ENCODE data around the gene SLCO4C1.
A peak's percentile ranks its signal among the peaks of the same experiment; 100 is the strongest.
"Not testable (repeated sequence)": the region's sequence is repeated elsewhere in the genome, so short reads cannot be mapped to it uniquely, and the experiment has no call there.

Gene SLCO4C1, protein sequence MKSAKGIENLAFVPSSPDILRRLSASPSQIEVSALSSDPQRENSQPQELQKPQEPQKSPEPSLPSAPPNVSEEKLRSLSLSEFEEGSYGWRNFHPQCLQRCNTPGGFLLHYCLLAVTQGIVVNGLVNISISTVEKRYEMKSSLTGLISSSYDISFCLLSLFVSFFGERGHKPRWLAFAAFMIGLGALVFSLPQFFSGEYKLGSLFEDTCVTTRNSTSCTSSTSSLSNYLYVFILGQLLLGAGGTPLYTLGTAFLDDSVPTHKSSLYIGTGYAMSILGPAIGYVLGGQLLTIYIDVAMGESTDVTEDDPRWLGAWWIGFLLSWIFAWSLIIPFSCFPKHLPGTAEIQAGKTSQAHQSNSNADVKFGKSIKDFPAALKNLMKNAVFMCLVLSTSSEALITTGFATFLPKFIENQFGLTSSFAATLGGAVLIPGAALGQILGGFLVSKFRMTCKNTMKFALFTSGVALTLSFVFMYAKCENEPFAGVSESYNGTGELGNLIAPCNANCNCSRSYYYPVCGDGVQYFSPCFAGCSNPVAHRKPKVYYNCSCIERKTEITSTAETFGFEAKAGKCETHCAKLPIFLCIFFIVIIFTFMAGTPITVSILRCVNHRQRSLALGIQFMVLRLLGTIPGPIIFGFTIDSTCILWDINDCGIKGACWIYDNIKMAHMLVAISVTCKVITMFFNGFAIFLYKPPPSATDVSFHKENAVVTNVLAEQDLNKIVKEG

GRCh38 chr5:102296178-102296817 lies at the start of gene SLCO4C1:
SLCO4C1 (minus strand) TSS chr5:102296284; CDS start chr5:102296262, 22 bp downstream.
- peak; percentile 99 for DNase-seq
- in situ Hi-C loops (cut with MboI; ENCODE audit: low pct_unique_long_range_greater_than_20kb, low sequenced_read_pairs) = no loop called here

DNA sequence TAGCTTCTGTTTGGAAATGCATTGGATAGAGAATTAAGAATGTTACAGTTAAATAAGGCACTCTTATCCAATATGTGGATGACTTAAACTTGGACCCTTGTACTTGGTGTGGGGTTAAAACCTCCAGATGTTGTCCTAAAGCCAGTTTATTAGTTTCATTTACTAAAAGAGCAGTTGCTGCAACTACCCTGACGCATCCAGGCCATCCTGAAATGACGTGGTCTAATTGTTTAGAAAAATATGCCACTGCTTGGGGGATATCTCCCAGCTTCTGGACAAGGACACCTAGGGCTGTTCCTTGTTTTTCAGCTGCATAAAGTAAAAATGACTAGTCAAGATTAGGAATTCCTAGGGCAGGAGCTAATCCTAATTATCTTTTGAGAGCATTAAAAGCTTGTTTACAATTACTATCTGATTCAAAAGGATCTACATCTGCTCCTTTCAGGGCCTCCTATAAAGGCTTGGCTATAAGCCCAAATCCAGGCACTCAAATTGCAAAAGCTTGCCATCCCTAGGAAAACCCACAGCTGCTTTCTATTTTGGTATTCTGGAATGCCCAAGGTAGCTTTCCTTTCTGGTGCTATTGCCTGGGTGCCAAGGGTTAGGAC lies 45.7 kb upstream of the SLCO4C1 start:
- in situ Hi-C loops (cut with MboI; ENCODE audit: low pct_unique_long_range_greater_than_20kb, low sequenced_read_pairs) = no loop called here
- DNase-seq = no peak

DNA sequence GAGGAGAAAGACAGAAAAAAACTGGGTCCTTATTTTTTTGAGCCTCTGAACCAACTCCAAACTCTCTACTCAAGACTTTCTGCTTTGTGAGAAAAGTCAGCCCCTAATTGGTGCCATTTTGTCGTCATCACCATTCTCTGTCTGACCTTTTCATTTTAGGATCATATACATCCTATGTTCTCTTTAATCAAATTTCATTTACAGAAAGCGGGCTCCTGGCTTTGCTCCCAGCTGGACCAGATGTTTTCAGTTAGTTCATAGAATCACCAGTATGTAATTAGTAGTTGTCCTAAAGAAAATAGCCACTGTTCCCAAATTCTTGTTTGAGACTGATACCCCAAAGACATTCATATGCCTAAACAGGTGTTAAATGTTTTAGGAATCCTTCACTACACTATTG lies 28.6 kb upstream of the SLCO4C1 start:
- no peak for DNase-seq
- in situ Hi-C loops (cut with MboI; ENCODE audit: low pct_unique_long_range_greater_than_20kb, low sequenced_read_pairs) = no loop called here

DNA sequence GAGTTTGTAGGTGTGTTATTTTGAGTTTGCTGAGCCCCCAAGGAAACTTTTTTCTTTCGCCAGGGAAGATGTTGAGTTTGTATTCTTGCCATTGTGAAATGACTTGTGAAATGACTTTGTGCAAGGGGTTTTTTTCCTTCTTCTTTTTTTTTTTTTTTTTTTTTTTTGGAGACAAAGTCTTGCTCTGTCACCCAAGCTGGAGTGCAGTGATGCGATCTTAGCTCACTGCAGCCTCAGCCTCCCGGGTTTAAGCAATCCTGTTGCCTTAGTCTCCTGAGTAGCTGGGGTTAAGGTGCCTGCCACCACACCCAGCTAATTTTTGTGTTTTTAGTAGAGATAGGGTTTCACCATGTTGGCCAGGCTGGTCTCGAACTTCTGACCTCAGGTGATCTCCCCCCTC lies 22.7 kb upstream of the SLCO4C1 start:
- DNase-seq; in situ Hi-C loops (cut with MboI; ENCODE audit: low pct_unique_long_range_greater_than_20kb, low sequenced_read_pairs): not testable (repeated sequence)

DNA sequence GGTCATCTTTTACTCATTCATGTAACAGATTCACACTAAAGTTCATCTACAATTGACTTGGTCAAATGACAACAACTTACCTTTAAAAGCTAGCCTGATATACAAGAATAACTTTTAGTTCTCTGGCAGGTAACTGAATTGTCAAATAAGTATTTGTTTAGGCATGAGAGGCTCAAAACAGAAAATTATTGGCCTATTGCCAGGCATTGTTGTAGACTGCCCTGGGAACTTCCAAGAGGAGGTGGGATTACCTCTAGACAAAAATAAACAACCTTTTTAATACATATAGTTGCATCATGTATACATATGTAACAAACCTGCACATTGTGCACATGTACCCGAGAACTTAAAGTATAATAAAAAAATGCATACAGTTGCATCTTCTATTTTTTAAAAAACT lies 18.2 kb upstream of the SLCO4C1 start:
- in situ Hi-C loops (cut with MboI; ENCODE audit: low pct_unique_long_range_greater_than_20kb, low sequenced_read_pairs) = no loop called here
- DNase-seq = no peak

- in situ Hi-C loops (cut with MboI; ENCODE audit: low pct_unique_long_range_greater_than_20kb, low sequenced_read_pairs) = no loop called here
- peak; percentile 92 for DNase-seq
These were observed 17.8 kb upstream of the SLCO4C1 start for GRCh38 chr5:102313912-102314311.

DNA sequence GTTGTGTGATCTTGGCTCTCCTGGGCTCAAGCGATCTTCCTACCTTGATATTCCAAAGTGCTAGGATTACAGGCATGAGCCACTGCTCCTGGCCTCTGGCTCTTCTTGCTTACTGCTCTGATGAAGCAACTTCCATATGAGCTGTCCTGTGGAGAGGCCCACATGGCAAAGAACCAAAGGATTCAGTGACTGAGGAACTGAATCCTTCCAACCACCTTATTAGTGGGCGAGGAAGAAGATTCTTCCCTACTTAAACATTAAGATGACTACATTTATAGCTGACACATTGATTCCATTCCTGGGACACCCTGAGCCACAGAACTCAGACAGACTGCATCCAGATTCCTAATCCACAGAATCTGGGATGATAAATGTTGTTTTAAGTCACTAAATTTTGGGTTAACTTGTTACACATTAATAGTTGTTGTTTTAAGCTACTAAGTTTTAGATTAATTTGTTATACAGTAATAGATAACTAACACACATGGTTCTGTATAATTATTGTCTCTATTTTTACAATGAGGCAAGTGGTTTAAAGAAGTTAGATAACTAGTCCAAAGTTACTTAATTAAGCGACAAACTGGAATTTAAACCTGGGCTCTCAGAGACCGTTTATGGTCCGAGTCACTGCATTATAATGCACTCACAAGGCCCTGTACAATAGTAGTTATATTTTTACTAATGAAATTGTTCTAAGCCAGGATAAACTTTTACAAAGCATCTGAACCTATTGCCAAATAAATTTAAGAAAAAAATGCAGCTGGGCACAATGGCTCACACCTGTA lies 16.7 kb upstream of the SLCO4C1 start:
- DNase-seq = peak; percentile 50

DNA sequence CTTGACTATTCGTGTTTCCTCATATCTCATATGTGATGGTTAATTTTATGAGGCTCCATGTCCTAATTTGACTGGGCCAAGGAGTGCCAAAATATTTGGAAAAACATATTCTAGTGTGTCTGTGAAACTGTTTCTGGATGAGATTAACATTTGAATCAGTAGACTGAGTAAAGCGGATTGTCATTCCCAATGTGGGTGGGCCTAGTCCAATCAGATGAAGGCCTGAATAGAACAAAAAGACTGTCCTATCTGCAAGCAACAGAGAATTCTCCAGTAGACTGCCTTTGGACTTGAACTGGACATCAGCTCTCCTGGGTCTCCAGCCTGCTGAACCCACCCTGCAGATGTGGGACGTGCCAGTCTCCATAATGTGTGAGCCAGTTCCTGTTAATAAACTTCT lies 13.5 kb upstream of the SLCO4C1 start:
- DNase-seq = no peak
- in situ Hi-C loops (cut with MboI; ENCODE audit: low pct_unique_long_range_greater_than_20kb, low sequenced_read_pairs) = no loop called here

More for the DNA sequence above, 16.7 kb upstream of the SLCO4C1 start:
- in situ Hi-C loops (cut with MboI; ENCODE audit: low pct_unique_long_range_greater_than_20kb, low sequenced_read_pairs) = no loop called here

GRCh38 chr5:102307232-102307631 lies 11.1 kb upstream of the SLCO4C1 start:
- no peak for DNase-seq

GRCh38 chr5:102306121-102306520 lies 10.0 kb upstream of the SLCO4C1 start:
- in situ Hi-C loops (cut with MboI; ENCODE audit: low pct_unique_long_range_greater_than_20kb, low sequenced_read_pairs) = no loop called here

More at GRCh38 chr5:102307232-102307631, 11.1 kb upstream of the SLCO4C1 start:
- in situ Hi-C loops (cut with MboI; ENCODE audit: low pct_unique_long_range_greater_than_20kb, low sequenced_read_pairs) = no loop called here

DNA sequence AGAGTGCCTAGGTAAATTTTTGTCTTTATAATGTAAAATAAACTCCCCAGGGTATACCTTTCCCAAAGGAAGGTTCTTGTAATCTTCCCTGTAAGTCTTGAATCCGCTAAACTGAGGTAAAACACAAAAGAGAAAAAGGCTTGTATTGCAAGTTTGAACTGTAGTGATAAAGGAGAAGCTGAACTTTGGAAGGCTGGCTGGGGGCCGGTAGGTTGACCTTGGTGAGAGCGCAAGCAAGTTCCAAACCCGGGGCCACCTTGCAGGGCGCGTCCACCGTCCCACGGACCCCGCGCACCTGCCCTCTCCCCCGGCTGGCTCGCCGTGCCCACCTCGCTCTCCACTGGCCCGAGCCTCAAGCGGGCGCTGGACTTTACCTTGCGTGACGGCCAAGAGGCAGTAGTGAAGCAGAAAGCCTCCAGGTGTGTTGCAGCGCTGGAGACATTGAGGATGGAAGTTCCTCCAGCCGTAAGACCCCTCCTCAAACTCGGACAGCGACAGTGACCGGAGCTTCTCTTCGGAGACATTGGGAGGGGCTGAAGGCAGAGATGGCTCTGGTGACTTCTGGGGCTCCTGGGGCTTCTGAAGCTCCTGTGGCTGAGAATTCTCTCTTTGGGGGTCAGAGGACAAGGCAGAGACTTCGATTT lies 428 bp downstream of the SLCO4C1 start:
- in situ Hi-C loops (cut with MboI; ENCODE audit: low pct_unique_long_range_greater_than_20kb, low sequenced_read_pairs) = no loop called here
- peak; percentile 37 for DNase-seq

More at GRCh38 chr5:102306121-102306520, 10.0 kb upstream of the SLCO4C1 start:
- DNase-seq = no peak

- peak; percentile 65 for DNase-seq
- in situ Hi-C loops (cut with MboI; ENCODE audit: low pct_unique_long_range_greater_than_20kb, low sequenced_read_pairs) = no loop called here
These were observed 1.1 kb downstream of the SLCO4C1 start for GRCh38 chr5:102294886-102295395.

GRCh38 chr5:102290004-102290403 lies 6.1 kb downstream of the SLCO4C1 start:
- no peak for DNase-seq
- in situ Hi-C loops (cut with MboI; ENCODE audit: low pct_unique_long_range_greater_than_20kb, low sequenced_read_pairs) = no loop called here

GRCh38 chr5:102289251-102289899 lies 6.7 kb downstream of the SLCO4C1 start:
- in situ Hi-C loops (cut with MboI; ENCODE audit: low pct_unique_long_range_greater_than_20kb, low sequenced_read_pairs) = no loop called here
- DNase-seq = no peak

DNA sequence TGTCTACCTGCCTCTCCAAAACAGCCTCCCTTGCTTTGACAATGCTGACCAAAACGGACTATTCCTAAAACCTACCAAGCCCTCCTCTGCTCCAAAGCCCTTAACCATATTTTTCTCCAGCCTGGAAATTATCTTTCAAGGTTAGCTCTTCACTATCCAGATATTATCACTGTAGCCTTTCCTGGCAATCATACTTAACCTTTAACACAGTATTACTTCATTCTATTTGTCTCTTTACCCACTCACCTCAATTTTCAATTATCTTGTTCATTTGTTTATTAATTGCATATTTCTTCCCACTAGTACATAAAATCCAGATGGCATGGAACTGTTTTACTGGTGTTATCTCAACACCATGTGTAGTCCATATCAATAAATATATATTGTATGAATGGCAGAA lies 7.5 kb downstream of the SLCO4C1 start:
- DNase-seq = no peak
- in situ Hi-C loops (cut with MboI; ENCODE audit: low pct_unique_long_range_greater_than_20kb, low sequenced_read_pairs) = no loop called here

- DNase-seq = peak; percentile 47
- in situ Hi-C loops (cut with MboI; ENCODE audit: low pct_unique_long_range_greater_than_20kb, low sequenced_read_pairs) = no loop called here
These were observed 9.6 kb downstream of the SLCO4C1 start for GRCh38 chr5:102286476-102286875.

- in situ Hi-C loops (cut with MboI; ENCODE audit: low pct_unique_long_range_greater_than_20kb, low sequenced_read_pairs) = no loop called here
- peak; percentile 70 for DNase-seq
These were observed 12.8 kb downstream of the SLCO4C1 start for GRCh38 chr5:102283102-102283797.
